HepG2 (cell line): ENCODE measurements around the gene AIP. TPM values are rescaled to one million over a fixed set of nuclear protein-coding genes. Genes with fewer than 3 reads are reported as not detected.
A peak's percentile ranks its signal among the peaks of the same experiment; 100 is the strongest.

Experiments
- ERF ChIP-seq: IDR thresholded peaks from 2 replicates; pipeline ENCODE4 v1.6.1; 2018; ENCODE audit warnings: missing biosample characterization, missing genetic modification reagents
- FIP1L1 ChIP-seq: fragments of 200-400 bp; formaldehyde crosslinking; IDR thresholded peaks from 2 replicates; pipeline ENCODE4 v1.6.1; 2018; ENCODE audit warnings: low read depth, mild to moderate bottlenecking, low read length, moderate library complexity, borderline replicate concordance; ENCODE audit not compliant: insufficient read depth
- GABPB1 ChIP-seq: IDR thresholded peaks from 2 replicates; pipeline ENCODE4 v1.6.1; 2016; ENCODE audit warnings: mild to moderate bottlenecking, missing genetic modification reagents, moderate library complexity, missing compliant biosample characterization
- GZF1 ChIP-seq: sonication (generic); formaldehyde crosslinking; IDR thresholded peaks from 2 replicates; pipeline ENCODE4 v1.5.1; 2020; ENCODE audit warnings: mild to moderate bottlenecking, missing genetic modification reagents
- ISL2 ChIP-seq: sonication (generic); formaldehyde crosslinking; IDR thresholded peaks from 2 replicates; pipeline ENCODE4 v1.5.0; 2020; ENCODE audit warnings: missing genetic modification reagents
- ISX ChIP-seq: sonication (generic); formaldehyde crosslinking; conservative IDR thresholded peaks from 2 replicates; pipeline ENCODE4 v1.5.0; 2020; ENCODE audit warnings: missing genetic modification reagents
- LRRFIP1 ChIP-seq: sonication (generic); formaldehyde crosslinking; conservative IDR thresholded peaks from 2 replicates; pipeline ENCODE4 v1.4.0; 2020; ENCODE audit warnings: missing genetic modification reagents
- MED1 ChIP-seq: sonication (generic); formaldehyde crosslinking; IDR thresholded peaks from 2 replicates; pipeline ENCODE4 v1.4.0; 2020; ENCODE audit warnings: missing genetic modification reagents
- PCBP1 ChIP-seq: fragments of 200-400 bp; formaldehyde crosslinking; IDR thresholded peaks from 2 replicates; pipeline ENCODE4 v1.6.1; 2017; ENCODE audit warnings: mild to moderate bottlenecking, low read depth, low read length, borderline replicate concordance
- PLRG1 ChIP-seq: fragments of 450-650 bp; conservative IDR thresholded peaks from 2 replicates; pipeline ENCODE4 v1.6.1; 2016
- STAT6 ChIP-seq: sonication (generic); formaldehyde crosslinking; IDR thresholded peaks from 2 replicates; pipeline ENCODE4 v1.4.0; 2020; ENCODE audit warnings: missing genetic modification reagents, mild to moderate bottlenecking, borderline replicate concordance
- TSC22D2 ChIP-seq: sonication (generic); formaldehyde crosslinking; IDR thresholded peaks from 2 replicates; pipeline ENCODE4 v1.5.1; 2020; ENCODE audit warnings: missing genetic modification reagents, mild to moderate bottlenecking, borderline replicate concordance
- USF2 ChIP-seq, 2 experiments: sonication (generic) in 1 of 2; formaldehyde crosslinking in 1 of 2; IDR thresholded peaks; 2 replicates each; pipeline versions ENCODE4 v1.5.1 to v1.6.1; 2011 to 2020; ENCODE audit warnings: borderline replicate concordance in 1 of 2, low read depth in 1 of 2, low read length in 1 of 2, mild to moderate bottlenecking in 1 of 2, missing genetic modification reagents in 1 of 2, moderate library complexity in 1 of 2
- ZNF124 ChIP-seq: sonication (generic); formaldehyde crosslinking; IDR thresholded peaks from 2 replicates; pipeline ENCODE4 v1.4.0; 2020; ENCODE audit warnings: missing genetic modification reagents
- ZNF224 ChIP-seq: sonication (generic); formaldehyde crosslinking; IDR thresholded peaks from 2 replicates; pipeline ENCODE4 v1.5.0; 2020; ENCODE audit warnings: mild to moderate bottlenecking, missing genetic modification reagents
- ZNF430 ChIP-seq: sonication (generic); formaldehyde crosslinking; IDR thresholded peaks from 2 replicates; pipeline ENCODE4 v1.9.0; 2021; ENCODE audit warnings: mild to moderate bottlenecking, missing genetic modification reagents
- ZNF501 ChIP-seq: sonication (generic); formaldehyde crosslinking; IDR thresholded peaks from 2 replicates; pipeline ENCODE4 v1.5.1; 2020; ENCODE audit warnings: mild to moderate bottlenecking, moderate library complexity, missing genetic modification reagents
- ZNF567 ChIP-seq: sonication (generic); formaldehyde crosslinking; IDR thresholded peaks from 2 replicates; pipeline ENCODE4 v1.8.1; 2023; ENCODE audit warnings: mild to moderate bottlenecking, missing genetic modification reagents, borderline replicate concordance
- ZNF75D ChIP-seq: sonication (generic); formaldehyde crosslinking; IDR thresholded peaks from 2 replicates; pipeline ENCODE4 v1.8.1; 2023; ENCODE audit warnings: missing genetic modification reagents, mild to moderate bottlenecking, borderline replicate concordance
- ZNF780A ChIP-seq: sonication (generic); formaldehyde crosslinking; IDR thresholded peaks from 2 replicates; pipeline ENCODE4 v1.8.0; 2022; ENCODE audit warnings: mild to moderate bottlenecking, missing genetic modification reagents, moderate library complexity
- polyA plus RNA-seq, 8 experiments: library from polyadenylated mRNA; depleted of rRNA in 3 of 8; stranded (reverse) in 7 of 8; unstranded in 1 of 8; fragments of >200 nt; fragmentation: Illumina TruSeq in 4 of 8; extraction: Trizol in 4 of 8; gene quantifications; 2 replicates each; pipeline versions ENCODE4 v1.2.1 to v1.2.3, GENCODE V29; 2011 to 2016; ENCODE audit warnings: low read depth in 4 of 8, missing spikeins in 1 of 8, mixed read lengths in 1 of 8; ENCODE audit not compliant: insufficient read depth in 1 of 8
- total RNA-seq, 5 experiments: library from RNA; depleted of rRNA; stranded (reverse); fragments of >200 nt; fragmentation: Illumina TruSeq; extraction: Trizol; gene quantifications; 2 replicates each; pipeline ENCODE4 v1.2.3, GENCODE V29; 2016; ENCODE audit warnings: low read depth in 1 of 5

The AIP gene
- total and polyA plus RNA-seq, 2 of the 13 experiments (the other 11 are each of a cell fraction or from before 2014, with no cell fraction given): 51.8 to 110 TPM

DNA sequence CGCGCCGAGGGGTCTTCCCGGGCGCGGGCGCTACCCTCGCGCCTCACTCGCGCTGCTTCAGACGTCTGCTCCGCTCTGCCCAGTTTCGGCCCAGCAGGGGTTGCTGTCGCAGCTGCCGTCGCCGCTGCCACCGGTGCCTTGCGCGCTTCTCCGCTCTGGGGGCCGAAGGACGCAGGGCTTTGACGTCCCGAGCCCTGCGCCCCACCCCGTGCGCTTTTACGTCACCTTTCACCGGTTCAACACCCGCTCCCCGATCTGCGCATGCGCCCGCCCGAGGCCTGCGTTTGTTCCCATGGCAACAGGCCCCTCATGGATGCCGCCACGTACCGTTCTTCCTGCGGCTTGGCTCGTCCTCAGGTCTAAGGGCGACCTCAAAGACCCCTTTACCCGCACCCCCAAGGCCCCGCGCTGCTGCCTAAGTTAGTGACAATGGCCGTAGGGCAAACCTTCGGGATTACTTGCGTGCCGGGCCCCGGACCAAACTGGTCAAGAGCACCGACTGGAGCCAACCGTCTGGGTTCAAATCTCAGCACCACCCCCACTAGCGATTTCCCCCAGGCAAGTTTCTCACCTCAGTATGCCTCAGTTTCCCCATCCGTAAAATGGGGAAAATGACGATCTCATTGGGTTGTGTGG, 25.8 kb downstream of the AIP start (continued):
- TF ChIP-seq ZNF75D (CRISPR knock-in tag) (no peak), TSC22D2 (CRISPR knock-in tag) (peak; percentile 50; the same call in 1 of the 2 replicates), ISX (0 out of 2 replicates have a peak, but pooled peaks have one; percentile 18), ZNF780A (CRISPR knock-in tag) (no peak), ZNF224 (CRISPR knock-in tag) (0 out of 2 replicates have a peak, but pooled peaks have one; percentile 15), ZNF501 (CRISPR knock-in tag) (no peak), FIP1L1 (no peak), ZNF124 (CRISPR knock-in tag) (0 out of 2 replicates have a peak, but pooled peaks have one; percentile 25), MED1 (CRISPR knock-in tag) (peak; percentile 64), ERF (CRISPR knock-in tag) (peak; percentile 76; the same call in 1 of the 2 replicates), ZNF567 (no peak), GZF1 (CRISPR knock-in tag) (0 out of 2 replicates have a peak, but pooled peaks have one; percentile 24), ISL2 (CRISPR knock-in tag) (no peak), LRRFIP1 (CRISPR knock-in tag) (no peak), GABPB1 (peak; percentile 51; the same call in 1 of the 2 replicates), USF2 (IDR thresholded peaks at IDR 0.05; ENCODE audit: low read depth, low read length) (no peak), USF2 (CRISPR knock-in tag; IDR thresholded peaks at IDR 0.05; ENCODE audit: borderline replicate concordance) (no peak), PLRG1 (no peak), PCBP1 (0 out of 2 replicates have a peak, but pooled peaks have one; percentile 9), STAT6 (no peak), ZNF430 (CRISPR knock-in tag) (peak; percentile 80; the same call in 1 of the 2 replicates)
